ENCODE data around the gene CLEC1B.

Gene CLEC1B

DNA sequence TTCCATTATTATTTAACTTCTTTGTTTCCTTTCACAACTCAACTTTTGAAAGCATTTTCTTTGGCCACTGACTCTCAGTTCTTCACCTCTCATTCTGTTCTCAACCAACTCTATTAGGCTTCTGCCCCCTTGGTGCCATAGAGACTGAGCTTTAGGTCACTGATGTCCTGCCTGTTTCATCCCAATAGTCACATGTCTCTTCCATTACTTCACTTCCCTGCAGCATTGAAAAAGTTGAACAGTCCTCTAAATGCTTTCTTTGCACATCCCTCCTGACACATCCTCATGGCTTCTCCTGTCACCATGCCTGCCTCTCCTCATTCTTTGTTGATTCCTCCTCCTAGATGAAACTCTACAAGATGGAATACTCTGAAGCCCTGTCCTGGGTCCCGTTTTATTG lies 25.0 kb downstream of the CLEC1B start:
- Histone ChIP-seq H3F3A (ENCODE audit: low read depth) (no peaks in the 10 kb centered on the region), H3K79me2 (ENCODE audit: insufficient read depth, low read length) (no peaks in the 10 kb centered on the region), H3K4me3 (ENCODE audit: low read length, poor library complexity, severe bottlenecking) (no peak overlapping the region), H3K4me1 (ENCODE audit: insufficient read depth, low read length, poor library complexity, severe bottlenecking) (peaks cover 14% of the 10 kb centered on the region), H3K27me3 (ENCODE audit: insufficient read depth, low read length, poor library complexity, severe bottlenecking) (no peaks in the 10 kb centered on the region), H2AFZ (ENCODE audit: low read length) (no peak overlapping the region), H3K9me2 (replicated peaks; ENCODE audit: low read depth, low read length) (no peaks in the 10 kb centered on the region), H3K9ac (ENCODE audit: low read depth, low read length, poor library complexity, severe bottlenecking) (no peak overlapping the region), H3K36me3 (ENCODE audit: insufficient read depth, low read length) (no peaks in the 10 kb centered on the region), H4K20me1 (ENCODE audit: insufficient read depth, low read length, poor library complexity, severe bottlenecking) (no peaks in the 10 kb centered on the region), H3K9me3 (ENCODE audit: insufficient read depth, low read depth, low read length) (no peaks in the 10 kb centered on the region; the same call in 1 of the 2 replicates), H3K4me2 (ENCODE audit: low read depth, low read length, poor library complexity, severe bottlenecking) (no peak overlapping the region)
- TF ChIP-seq CTCF (conservative IDR thresholded peaks at IDR 0.05; ENCODE audit: low read length) = no peak
- TF ChIP-seq EZH2phosphoT487 (IDR thresholded peaks at IDR 0.05; ENCODE audit: borderline replicate concordance) = no peak

- no peaks in the 10 kb centered on the region for H3K9me2 ChIP-seq (replicated peaks; ENCODE audit: low read depth, low read length)
These were observed 27.7 kb downstream of the CLEC1B start, which contains the start of gene CLEC12A for GRCh38 chr12:9971181-9971580. Gene CLEC12A (plus strand): TSS chr12:9971409. CDS start chr12:9971597, 188 bp downstream.

DNA sequence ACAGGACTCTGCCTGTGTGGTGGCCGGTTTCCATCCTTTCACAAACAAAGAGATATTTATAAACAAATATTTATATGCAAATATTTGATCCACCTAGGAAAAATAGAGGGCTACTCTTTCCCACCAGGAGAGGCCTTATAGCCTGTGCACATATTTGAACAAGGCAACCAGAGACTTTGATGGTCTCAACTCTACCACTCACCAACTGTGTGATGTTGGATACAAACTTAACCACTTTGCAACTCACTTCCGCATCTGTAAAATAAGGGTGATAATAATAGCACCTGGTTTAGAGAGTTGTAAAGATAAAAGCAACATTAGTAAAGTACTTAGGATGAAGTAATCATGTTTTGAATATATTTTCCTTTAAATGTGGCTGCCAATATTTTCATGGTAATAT lies 29.2 kb downstream of the CLEC1B start:
- Histone ChIP-seq H3K4me1 (ENCODE audit: insufficient read depth, low read length, poor library complexity, severe bottlenecking) (peaks cover 17% of the 10 kb centered on the region), H3K9me3 (ENCODE audit: insufficient read depth, low read depth, low read length) (no peaks in the 10 kb centered on the region), H3K79me2 (ENCODE audit: insufficient read depth, low read length) (no peaks in the 10 kb centered on the region), H3K36me3 (ENCODE audit: insufficient read depth, low read length) (no peaks in the 10 kb centered on the region), H3F3A (ENCODE audit: low read depth) (no peaks in the 10 kb centered on the region), H3K9me2 (replicated peaks; ENCODE audit: low read depth, low read length) (no peaks in the 10 kb centered on the region), H4K20me1 (ENCODE audit: insufficient read depth, low read length, poor library complexity, severe bottlenecking) (no peaks in the 10 kb centered on the region), H3K27me3 (ENCODE audit: insufficient read depth, low read length, poor library complexity, severe bottlenecking) (no peaks in the 10 kb centered on the region), H3K9ac (ENCODE audit: low read depth, low read length, poor library complexity, severe bottlenecking) (no peak overlapping the region), H3K4me3 (ENCODE audit: low read length, poor library complexity, severe bottlenecking) (no peak overlapping the region), H2AFZ (ENCODE audit: low read length) (no peak overlapping the region), H3K4me2 (ENCODE audit: low read depth, low read length, poor library complexity, severe bottlenecking) (no peak overlapping the region)
- TF ChIP-seq EZH2phosphoT487 (IDR thresholded peaks at IDR 0.05; ENCODE audit: borderline replicate concordance) (no peak), CTCF (conservative IDR thresholded peaks at IDR 0.05; ENCODE audit: low read length) (no peak)

More at GRCh38 chr12:9971181-9971580, 27.7 kb downstream of the CLEC1B start, which contains the start of gene CLEC12A:
- no peaks in the 10 kb centered on the region for H3K36me3 ChIP-seq (ENCODE audit: insufficient read depth, low read length)
- no peaks in the 10 kb centered on the region for H4K20me1 ChIP-seq (ENCODE audit: insufficient read depth, low read length, poor library complexity, severe bottlenecking)
- H3K27me3 ChIP-seq (ENCODE audit: insufficient read depth, low read length, poor library complexity, severe bottlenecking) = no peaks in the 10 kb centered on the region
- TF ChIP-seq EZH2phosphoT487 (IDR thresholded peaks at IDR 0.05; ENCODE audit: borderline replicate concordance) (no peak), CTCF (conservative IDR thresholded peaks at IDR 0.05; ENCODE audit: low read length) (no peak)
- H3K79me2 ChIP-seq (ENCODE audit: insufficient read depth, low read length) = no peaks in the 10 kb centered on the region
- H3K9me3 ChIP-seq (ENCODE audit: insufficient read depth, low read depth, low read length) = no peaks in the 10 kb centered on the region; the same call in 1 of the 2 replicates
- no peak within 1 kb of the TSS for H3K9ac ChIP-seq (ENCODE audit: low read depth, low read length, poor library complexity, severe bottlenecking)
- H3K4me3 ChIP-seq (ENCODE audit: low read length, poor library complexity, severe bottlenecking) = no peak within 1 kb of the TSS
- H3K4me1 ChIP-seq (ENCODE audit: insufficient read depth, low read length, poor library complexity, severe bottlenecking) = peaks cover 17% of the 10 kb centered on the region
- peak within 1 kb of the TSS; percentile 13 for H3K4me2 ChIP-seq (ENCODE audit: low read depth, low read length, poor library complexity, severe bottlenecking)
- no peaks in the 10 kb centered on the region for H3F3A ChIP-seq (ENCODE audit: low read depth)
- H2AFZ ChIP-seq (ENCODE audit: low read length) = no peak within 1 kb of the TSS
